Ovary (tissue), 3 donors: ENCODE results near the gene MAP1B.

Experiments
- CTCF ChIP-seq, 3 donors: fragments of 450-650 bp in 2 of 3; fragments of 200-600 bp in 1 of 3; IDR thresholded peaks; one replicate each; pipeline versions ENCODE4 v1.5.1 to v1.8.0; 2016 to 2022; ENCODE audit warnings: antibody characterized with exemption in 3 of 3, mild to moderate bottlenecking in 1 of 3
- EP300 ChIP-seq: sonication (generic); formaldehyde crosslinking; IDR thresholded peaks from one replicate; pipeline ENCODE4 v1.6.1; 2017; ENCODE audit warnings: antibody characterized with exemption
- POLR2A ChIP-seq: fragments of 450-650 bp; IDR thresholded peaks from one replicate; pipeline ENCODE4 v1.6.1; 2017; ENCODE audit warnings: antibody characterized with exemption, mild to moderate bottlenecking, moderate library complexity
- donor health status: DM: no; HTN: no; CAD: no.

DNA sequence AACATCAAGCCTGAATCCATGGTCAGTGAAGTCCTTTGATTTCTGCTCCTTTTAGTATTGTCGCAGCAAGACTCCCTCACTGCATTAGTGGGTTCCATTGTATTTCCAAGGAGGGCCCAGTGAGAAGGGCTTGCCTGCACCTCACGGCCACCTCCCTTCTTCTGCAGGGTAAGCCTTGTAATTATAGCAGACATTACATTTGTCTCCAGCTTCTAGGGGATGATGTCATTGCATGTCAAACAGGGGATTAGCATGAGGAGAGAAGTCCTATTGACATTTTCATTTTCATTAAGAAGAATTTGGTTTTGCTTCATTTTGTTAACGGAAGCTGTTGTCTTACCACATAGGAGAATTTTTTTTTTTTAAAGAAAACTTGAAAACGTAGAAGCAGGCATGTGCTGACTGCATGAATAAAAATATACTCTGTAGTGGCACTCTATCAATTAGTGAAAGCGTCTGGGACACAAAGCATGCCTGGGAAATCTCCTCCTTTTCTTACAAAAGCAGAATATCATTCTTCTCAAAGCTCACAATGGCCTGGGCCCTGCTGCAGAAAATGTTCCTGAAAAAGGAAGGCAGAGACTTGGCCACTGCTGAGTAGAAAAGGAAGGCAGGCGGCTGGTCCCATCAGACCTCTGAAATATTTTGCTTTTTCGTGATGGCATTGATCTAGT is 27.1 kb downstream of the MAP1B start:
- TF ChIP-seq CTCF (IDR thresholded peaks at IDR 0.05) (no peak), POLR2A (no peak), EP300 (no peak)
